ENCODE measurements around the gene MPPED1.

Gene MPPED1

GRCh38 chr22:43448048-43448447 is 36.2 kb downstream of the MPPED1 start:
- DNase-seq (ENCODE audit: low spot score) = no peak

GRCh38 chr22:43449205-43449830 is 37.5 kb downstream of the MPPED1 start:
- DNase-seq (ENCODE audit: low spot score) = no peak

DNA sequence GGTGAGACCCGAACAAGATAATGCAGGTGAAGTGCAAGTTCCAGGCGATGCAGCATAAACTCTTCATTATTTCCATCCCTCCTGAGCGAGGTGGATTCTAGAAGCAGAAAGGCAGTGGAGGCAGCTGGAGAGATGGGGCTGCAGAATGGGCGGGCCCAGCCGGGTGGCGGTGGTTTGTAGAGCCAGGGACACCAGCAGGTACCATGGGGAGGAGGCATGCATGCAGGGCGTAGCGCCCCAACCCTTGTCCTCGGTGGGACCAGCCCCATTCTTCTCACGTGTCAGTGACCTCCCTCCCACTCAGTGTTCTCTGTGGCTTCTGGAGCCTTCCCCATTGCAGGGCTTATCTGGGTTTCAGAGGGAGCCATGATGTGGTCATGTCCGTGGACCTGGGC is 38.0 kb downstream of the MPPED1 start:
- no peak for DNase-seq (ENCODE audit: low spot score)

DNA sequence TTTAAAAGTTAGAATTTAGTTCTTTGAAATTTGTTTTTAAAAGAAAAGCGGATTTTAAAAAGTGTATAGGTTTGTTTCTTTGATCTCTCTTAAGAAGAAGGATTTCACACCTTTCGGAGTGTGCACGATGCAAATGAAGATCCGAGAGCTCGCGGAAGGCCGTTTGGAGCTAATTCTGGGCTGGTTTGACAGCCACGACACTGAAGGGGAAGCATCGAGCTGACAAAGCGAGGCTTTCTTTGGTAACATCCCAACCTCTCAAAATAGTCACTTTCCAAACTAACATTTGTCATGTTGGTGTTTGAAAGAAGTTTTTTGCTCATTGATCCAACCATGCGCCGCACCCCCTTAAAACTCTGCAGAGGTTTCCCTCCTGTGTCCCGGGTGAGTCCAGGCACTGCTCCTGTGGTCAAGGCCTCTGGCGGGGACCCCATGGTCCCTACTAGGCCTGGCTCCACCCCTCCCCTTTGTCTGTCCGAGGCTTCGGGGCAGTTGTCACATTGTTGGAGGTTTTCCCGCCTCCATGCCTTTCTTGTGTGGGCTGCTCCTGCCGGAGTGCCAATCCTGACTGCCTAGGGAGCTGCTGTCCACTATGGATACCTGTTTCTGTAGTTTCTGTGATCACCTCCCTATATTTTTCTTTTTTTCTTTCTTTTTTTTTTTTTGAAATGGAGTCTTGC is 39.7 kb downstream of the MPPED1 start:
- DNase-seq (ENCODE audit: low spot score) = no peak

GRCh38 chr22:43455846-43456245 is 44.0 kb downstream of the MPPED1 start:
- DNase-seq (ENCODE audit: low spot score) = no peak

DNA sequence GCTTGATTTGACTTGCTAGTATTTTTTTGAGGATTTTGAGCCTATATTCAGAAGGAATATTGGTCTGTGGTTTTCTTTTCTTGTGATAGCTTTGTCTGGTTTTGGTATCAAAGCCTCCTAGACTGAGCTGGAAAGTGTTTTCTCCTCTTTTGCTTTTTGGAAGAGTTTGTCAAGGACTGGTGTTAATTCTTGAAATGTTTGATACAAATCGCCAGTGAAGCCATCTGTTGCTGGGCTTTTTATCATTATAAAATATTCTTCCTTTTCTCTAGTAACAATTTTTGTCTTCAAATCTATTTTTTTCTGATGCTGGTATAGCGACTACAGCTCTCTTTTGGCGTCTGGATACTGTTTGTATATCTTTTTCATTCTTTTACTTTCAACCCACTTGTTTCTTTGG is 45.2 kb downstream of the MPPED1 start:
- DNase-seq (ENCODE audit: low spot score) = no peak

- no peak for DNase-seq (ENCODE audit: low spot score)
Observed at GRCh38 chr22:43462701-43463100, 50.9 kb downstream of the MPPED1 start.

GRCh38 chr22:43464809-43465208 is 53.0 kb downstream of the MPPED1 start:
- no peak for DNase-seq (ENCODE audit: low spot score)

DNA sequence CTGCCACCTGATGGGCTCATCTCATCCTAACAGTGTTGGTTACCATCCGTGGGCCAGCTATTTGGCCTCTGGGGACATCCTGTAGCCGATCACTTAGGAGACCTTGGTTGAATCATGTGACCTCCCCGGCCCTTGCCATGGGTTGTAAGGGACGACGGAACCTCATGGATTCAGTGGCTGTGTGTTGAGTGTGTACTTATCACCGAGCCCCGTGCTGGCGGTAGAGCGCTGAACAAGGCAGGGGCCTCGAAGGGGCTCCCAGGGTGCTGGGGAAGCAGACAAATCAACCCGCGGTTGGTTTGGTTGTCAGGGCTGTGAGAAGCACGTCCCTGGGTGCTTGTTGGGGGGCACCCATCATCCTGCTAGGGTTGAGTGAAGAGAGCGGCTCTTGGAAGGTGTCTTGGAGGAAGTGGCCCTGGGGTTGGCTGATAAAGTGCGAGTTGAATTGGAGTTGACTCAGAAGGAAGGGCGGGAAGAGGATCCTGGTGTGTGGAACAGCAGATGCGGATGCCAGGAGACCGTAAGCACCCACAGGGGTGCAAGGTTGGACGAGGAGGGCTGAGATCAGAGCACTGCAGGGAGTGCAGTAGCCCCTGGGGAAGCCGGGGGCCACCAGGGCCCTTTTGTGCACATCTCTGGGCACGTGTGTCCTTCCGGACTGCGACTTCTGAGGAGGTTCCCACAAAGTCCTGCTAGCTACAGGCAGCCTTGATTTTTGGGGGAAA is 53.6 kb downstream of the MPPED1 start:
- DNase-seq (ENCODE audit: low spot score) = no peak

GRCh38 chr22:43466710-43467109 is 54.9 kb downstream of the MPPED1 start:
- DNase-seq (ENCODE audit: low spot score) = no peak

GRCh38 chr22:43467216-43467940 is 55.6 kb downstream of the MPPED1 start:
- no peak for DNase-seq (ENCODE audit: low spot score)

DNA sequence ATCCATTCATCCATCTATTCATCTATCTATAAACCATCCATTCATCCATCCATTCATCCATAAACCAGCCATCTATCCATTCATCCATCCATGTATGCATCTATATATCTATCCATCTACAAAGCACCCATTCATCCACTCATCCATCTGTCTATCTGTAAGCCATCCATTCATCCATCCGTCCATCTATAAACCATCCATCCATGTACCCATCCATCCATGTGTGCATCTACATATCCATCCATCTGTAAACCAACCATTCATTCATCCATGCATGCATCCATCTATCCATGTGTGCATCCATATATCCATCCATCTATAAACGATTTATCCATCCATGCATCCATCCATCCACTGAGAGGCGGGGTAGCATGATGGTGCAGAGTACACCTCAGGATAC is 58.4 kb downstream of the MPPED1 start:
- DNase-seq (ENCODE audit: low spot score) = no peak

- no peak for DNase-seq (ENCODE audit: low spot score)
Observed at GRCh38 chr22:43470941-43471585, 59.2 kb downstream of the MPPED1 start.

GRCh38 chr22:43471606-43472135 is 59.9 kb downstream of the MPPED1 start:
- no peak for DNase-seq (ENCODE audit: low spot score)

- DNase-seq (ENCODE audit: low spot score) = no peak
Observed at GRCh38 chr22:43473031-43473430, 61.2 kb downstream of the MPPED1 start.

DNA sequence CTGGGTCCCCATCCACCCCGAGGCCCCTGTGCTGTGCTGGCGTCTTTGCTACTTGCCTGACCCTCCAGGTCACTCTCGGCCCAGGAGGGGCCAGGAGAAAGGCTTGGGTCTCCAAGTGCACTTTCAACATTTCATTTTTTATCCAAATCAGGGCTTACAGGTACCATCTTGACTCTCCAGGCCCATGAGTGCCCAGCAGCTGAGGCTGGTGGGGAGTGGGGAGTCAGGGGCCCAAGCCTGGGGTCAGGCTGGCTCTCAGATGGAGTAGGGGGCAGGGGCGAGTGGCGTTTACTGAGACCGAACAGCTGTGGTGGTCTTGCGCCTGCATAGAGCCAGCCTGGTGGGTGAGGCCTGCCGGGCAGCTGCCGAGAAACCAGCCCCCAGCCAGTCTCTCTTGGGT is 61.6 kb downstream of the MPPED1 start:
- no peak for DNase-seq (ENCODE audit: low spot score)

GRCh38 chr22:43474161-43475101 is 62.6 kb downstream of the MPPED1 start:
- DNase-seq (ENCODE audit: low spot score) = no peak

DNA sequence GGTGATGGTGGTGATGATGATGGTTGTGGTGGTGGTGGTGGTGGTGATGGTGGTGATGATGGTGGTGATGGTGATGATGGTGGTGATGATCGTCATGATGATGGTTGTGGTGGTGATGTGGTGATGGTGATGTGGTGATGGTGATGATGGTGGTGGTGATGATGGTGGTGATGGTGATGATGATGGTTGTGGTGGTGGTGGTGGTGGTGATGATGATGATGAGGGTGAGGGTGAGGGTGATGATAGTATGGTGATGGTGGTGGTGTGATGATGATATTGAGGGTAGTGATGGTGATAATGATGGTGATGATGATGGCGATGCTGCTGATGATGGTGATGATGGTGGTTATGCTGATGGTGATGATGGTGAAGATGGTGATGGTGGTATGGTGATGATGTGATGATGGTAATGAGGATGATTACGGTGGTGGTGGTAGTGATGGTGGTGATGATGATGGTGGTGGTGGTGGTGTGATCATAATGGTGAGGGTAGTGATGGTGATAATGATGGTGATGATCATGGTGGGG is 63.8 kb downstream of the MPPED1 start:
- DNase-seq (ENCODE audit: low spot score) = no peak

- DNase-seq (ENCODE audit: low spot score) = peak; percentile 22
Observed at GRCh38 chr22:43476341-43476740, 64.5 kb downstream of the MPPED1 start.

Data from NAMALWA (cell line).